ENCODE measurements around the gene ZG16B. TPM values are rescaled to one million over a fixed set of nuclear protein-coding genes. Genes with fewer than 3 reads are reported as not detected.

The ZG16B gene
- total and polyA plus RNA-seq, 5 experiments from 2014 or later, result not detected

DNA sequence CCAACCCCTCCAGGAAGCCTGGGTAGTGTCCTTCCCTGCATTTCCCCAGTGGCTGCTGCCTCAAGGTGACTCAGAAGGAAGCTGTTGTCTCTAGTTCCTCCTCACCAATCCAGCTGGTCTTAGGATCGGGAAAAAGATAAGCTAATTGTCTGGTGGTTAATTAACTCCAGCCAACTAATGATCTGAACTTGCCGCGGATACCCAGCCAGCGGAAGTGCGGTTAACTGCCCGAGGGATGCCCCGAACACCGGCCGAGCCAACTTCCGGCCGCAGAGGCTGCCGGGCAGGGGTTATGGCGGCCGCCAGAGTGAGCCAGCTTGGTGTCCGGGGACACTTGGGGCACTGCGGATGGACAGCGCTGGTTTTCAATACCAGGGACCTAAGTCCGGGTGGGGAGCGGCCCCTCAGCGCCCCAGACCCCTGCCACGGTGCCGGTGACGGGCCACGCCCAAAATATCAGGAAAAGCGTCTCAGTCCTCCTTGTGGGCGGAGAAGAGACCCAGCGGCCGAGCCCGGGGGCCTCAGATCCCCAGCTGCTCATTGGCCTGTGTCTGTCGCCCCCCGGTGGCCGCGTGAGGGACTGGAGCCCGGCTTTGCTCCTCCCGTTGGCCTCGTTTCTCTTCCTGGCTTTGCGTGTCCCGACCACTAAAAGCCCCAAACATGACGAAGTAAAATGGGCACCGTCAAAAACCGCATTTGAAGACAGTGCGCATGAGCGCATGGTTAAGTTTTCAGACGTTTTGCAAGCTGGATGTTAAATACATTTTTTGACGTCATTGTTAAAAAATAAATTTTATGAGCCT is 38.1 kb downstream of the ZG16B start:
- no peaks in the 10 kb centered on the region for H3K9me3 Mint-ChIP-seq
- H3K27me3 Mint-ChIP-seq, result peaks cover 0 to 2% (median 0%) of the 10 kb centered on the region in 5 donors
- H3K27ac Mint-ChIP-seq, result peak overlapping the region; percentile 74 to 93 (median 87)
- H3K4me1 Mint-ChIP-seq, result peaks cover 6 to 26% (median 19%) of the 10 kb centered on the region in 4 donors
- no peaks in the 10 kb centered on the region for H3K36me3 Mint-ChIP-seq
- POLR2A ChIA-PET, result interaction anchor here (0.6 to 1.8 kb wide), 11 partner anchors 15 to 348 kb away, joined by 3 to 17 read pairs (median 7); partner anchors contain the start of genes ELOB, FLYWCH1, FLYWCH2 and KCTD5
- DNase-seq (peak; percentile 91 to 96 (median 93)), ATAC-seq (peak; percentile 94 to 95)
- H3K4me3 Mint-ChIP-seq, result peak overlapping the region; percentile 82 to 90 (median 86)

DNA sequence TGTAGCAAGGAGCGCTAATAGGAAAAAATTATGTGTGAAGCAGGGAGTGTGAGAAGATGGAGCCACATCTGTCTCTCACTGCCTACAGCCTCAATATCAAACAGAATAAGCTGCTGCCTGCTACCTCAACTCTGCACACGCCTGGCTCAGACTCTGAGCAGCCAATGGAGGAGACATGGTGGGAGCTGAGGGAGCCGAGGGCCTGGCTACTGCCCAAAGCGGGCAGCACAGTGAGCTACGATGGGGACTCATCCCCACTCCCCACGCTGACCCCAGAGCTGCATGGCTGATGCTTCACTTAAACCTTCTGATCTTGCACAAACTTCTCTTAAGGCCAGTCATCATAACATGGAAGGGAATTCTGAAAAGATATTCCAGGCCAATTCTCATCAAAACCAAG is 41.8 kb downstream of the ZG16B start:
- H3K36me3 Mint-ChIP-seq, result no peaks in the 10 kb centered on the region
- no peak overlapping the region for H3K4me3 Mint-ChIP-seq
- no peak for ATAC-seq
- H3K27me3 Mint-ChIP-seq, result peaks cover 0 to 2% (median 0%) of the 10 kb centered on the region in 5 donors
- POLR2A ChIA-PET, result interaction anchor here (1.1 kb wide), 1 partner anchor 10 kb away, joined by 5 read pairs; the partner anchor contains the start of gene FLYWCH2
- no peaks in the 10 kb centered on the region for H3K9me3 Mint-ChIP-seq
- no peak for DNase-seq
- no peak overlapping the region for H3K27ac Mint-ChIP-seq
- peaks cover 0 to 19% (median 10%) of the 10 kb centered on the region in 4 donors for H3K4me1 Mint-ChIP-seq

DNA sequence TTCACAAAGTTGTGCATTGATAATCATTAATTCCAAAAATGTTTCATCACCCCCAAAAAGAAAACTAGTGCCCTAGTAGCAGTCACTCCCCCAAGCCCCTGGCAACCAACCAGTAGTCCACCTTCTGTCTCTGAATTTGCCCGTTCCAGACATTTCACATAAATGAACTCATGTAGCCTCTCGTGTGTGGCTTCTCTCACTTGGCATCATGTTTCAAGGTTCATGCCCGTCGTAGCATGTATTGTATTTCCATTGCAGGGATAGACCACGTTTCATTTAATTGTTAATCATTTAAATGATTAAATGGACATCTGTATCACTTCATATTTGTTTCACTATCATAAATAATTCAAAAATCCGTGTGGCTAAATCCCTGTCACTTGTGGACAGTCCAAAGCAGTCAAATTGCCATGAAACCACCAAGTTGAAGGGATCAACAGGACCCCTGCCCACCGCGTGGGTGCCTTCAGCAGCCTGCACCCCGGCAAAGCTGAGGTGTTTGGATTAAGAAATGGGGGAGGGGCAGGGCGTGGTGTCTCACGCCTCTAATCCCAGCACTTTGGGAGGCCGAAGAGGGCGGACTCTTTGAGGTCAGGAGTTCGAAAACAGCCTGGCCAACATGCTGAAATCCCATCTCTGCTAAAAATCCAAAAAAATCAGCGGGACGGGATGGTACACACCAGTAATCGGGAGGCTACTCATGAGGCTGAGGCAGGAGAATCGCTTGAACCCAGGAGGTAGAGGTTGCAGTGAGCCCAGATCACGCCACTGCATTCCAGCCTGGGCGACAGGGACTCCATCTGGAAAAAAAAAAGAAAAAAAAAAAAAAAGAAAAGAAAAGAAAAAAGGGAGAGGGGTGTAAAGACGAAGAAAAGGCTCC is 44.2 kb downstream of the ZG16B start:
- peaks cover 0 to 6% (median under 1%) of the 10 kb centered on the region in 4 donors for H3K4me1 Mint-ChIP-seq
- no peaks in the 10 kb centered on the region for H3K36me3 Mint-ChIP-seq
- H3K4me3 Mint-ChIP-seq, result no peak overlapping the region
- H3K27me3 Mint-ChIP-seq, result peaks cover 0 to 2% (median 0%) of the 10 kb centered on the region in 5 donors
- ATAC-seq, result no peak
- no peaks in the 10 kb centered on the region for H3K9me3 Mint-ChIP-seq
- POLR2A ChIA-PET, result interaction anchor here (0.7 to 1.8 kb wide), 3 partner anchors 37 to 43 kb away, joined by 3 to 7 read pairs (median 6); partner anchors contain the start of gene FLYWCH1
- H3K27ac Mint-ChIP-seq, result peak overlapping the region in 3 of 10 donors; percentile 13 to 48 (median 43)
- no peak for DNase-seq

DNA sequence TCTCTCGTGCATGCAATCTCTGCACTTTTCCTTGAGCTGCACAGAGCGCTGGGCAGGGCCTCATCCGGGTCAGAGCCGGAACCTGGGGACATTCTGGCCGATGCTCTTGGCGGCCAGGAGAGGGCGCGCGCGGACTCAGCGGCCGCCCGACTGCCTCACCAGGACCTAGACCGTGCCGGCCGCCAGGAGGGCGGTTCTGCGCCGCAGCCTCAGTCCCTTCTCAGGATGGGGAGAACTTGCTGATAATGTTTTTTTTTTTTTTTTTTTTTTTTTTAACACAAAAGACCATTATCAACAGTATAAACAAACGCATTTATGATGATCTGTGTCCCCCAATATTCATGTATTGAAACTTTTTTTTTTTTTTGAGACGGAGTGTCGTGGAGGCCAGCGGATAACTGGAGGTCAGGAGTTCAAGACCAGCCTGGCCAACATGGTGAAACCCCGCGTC is 44.8 kb downstream of the ZG16B start:
- peak; percentile 25 to 77 (median 54) for DNase-seq
- Mint-ChIP-seq H3K9me3 (no peaks in the 10 kb centered on the region), H3K27ac (no peak overlapping the region), H3K4me1 (peaks cover 0 to 5% (median under 1%) of the 10 kb centered on the region in 4 donors), H3K4me3 (no peak overlapping the region), H3K27me3 (peaks cover 0 to under 1% (median 0%) of the 10 kb centered on the region in 5 donors), H3K36me3 (no peaks in the 10 kb centered on the region)
- peak; percentile 99 to 100 for ATAC-seq
- POLR2A ChIA-PET, result interaction anchor here (0.7 to 1.8 kb wide), 3 partner anchors 36 to 44 kb away, joined by 3 to 7 read pairs (median 6); partner anchors contain the start of gene FLYWCH1

DNA sequence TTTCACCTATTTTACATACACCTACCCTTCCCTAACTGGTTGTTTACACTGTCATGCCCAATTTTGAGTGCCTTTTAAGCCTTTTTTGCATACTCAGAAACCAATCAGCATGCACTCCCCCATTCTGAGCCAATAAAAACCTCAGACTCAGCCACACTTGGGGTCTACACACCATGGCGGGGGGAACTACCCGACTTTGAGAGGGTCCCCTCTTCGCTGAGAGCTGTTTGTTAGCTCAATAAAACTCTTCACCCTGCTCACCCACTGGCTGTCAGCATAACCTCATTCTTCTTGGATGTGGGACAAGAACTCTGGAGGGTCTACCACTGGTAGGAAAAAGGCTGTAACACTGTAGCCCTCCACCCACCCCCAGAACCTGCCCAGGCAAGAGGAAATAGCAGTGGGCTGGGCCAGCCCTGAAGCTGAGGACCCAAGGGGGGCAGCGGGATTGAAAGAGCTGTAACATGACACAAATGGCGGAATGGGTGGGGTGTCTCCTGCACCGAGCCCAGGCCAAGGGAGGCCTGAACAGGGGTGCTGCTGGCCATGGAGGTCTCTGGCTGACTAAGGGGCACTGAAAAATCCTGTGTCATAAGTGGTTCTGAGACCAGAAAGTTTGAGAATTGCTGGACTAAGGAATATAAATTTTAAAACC is 49.9 kb downstream of the ZG16B start:
- H3K27ac Mint-ChIP-seq, result no peak overlapping the region
- DNase-seq (no peak), ATAC-seq (no peak)
- POLR2A ChIA-PET, result interaction anchor here (0.6 to 0.7 kb wide), 3 partner anchors 26 to 41 kb away, joined by 3 to 4 read pairs (median 3); no protein-coding TSS in a partner anchor
- H3K27me3 Mint-ChIP-seq, result no peaks in the 10 kb centered on the region
- peaks cover 9 to 15% (median 13%) of the 10 kb centered on the region in 4 donors for H3K4me1 Mint-ChIP-seq
- H3K4me3 Mint-ChIP-seq, result peak overlapping the region in 2 of 10 donors; percentile 10 to 28
- no peaks in the 10 kb centered on the region for H3K36me3 Mint-ChIP-seq
- H3K9me3 Mint-ChIP-seq, result no peaks in the 10 kb centered on the region

Other genes with a start within 250 kb of the ZG16B start
- gene KCTD5, start 147.8 kb upstream of the ZG16B start, total RNA-seq, result 10 to 100 TPM; 24.3 to 25.5 TPM
- 10 to 100 TPM; 10.8 to 18.4 (median 12.9) TPM for gene KCTD5, start 147.8 kb upstream of the ZG16B start, polyA plus RNA-seq
- gene PRSS27, start 110.1 kb upstream of the ZG16B start, total RNA-seq, result 1 to 10 TPM in 1 of 2 experiments, under 1 TPM in 1; 0.81 to 1.2 TPM
- under 1 TPM in 1 of 3 donors, not detected in 2; 0.06 TPM for gene PRSS27, start 110.1 kb upstream of the ZG16B start, polyA plus RNA-seq
- 100 to 1,000 TPM; 927 to 965 TPM for gene SRRM2, start 77.7 kb upstream of the ZG16B start, total RNA-seq
- 100 to 1,000 TPM in 1 of 3 donors, 10 to 100 TPM in 2; 25.5 to 110 (median 62.4) TPM for gene SRRM2, start 77.7 kb upstream of the ZG16B start, polyA plus RNA-seq
- 100 to 1,000 TPM; 121 to 137 TPM for gene ELOB, start 53.0 kb upstream of the ZG16B start, total RNA-seq
- gene ELOB, start 53.0 kb upstream of the ZG16B start, polyA plus RNA-seq, result 100 to 1,000 TPM; 230 to 301 (median 288) TPM
- gene PRSS33, start 42.7 kb upstream of the ZG16B start, total RNA-seq, result not detected
- gene PRSS33, start 42.7 kb upstream of the ZG16B start, polyA plus RNA-seq, result under 1 TPM in 1 of 3 donors, not detected in 2; 0.99 TPM
- gene PRSS41, start 31.8 kb upstream of the ZG16B start, total RNA-seq, result not detected
- not detected for gene PRSS41, start 31.8 kb upstream of the ZG16B start, polyA plus RNA-seq
- gene PRSS21, start 13.1 kb upstream of the ZG16B start, total RNA-seq, result 1 to 10 TPM; 2.0 to 2.9 TPM
- gene PRSS21, start 13.1 kb upstream of the ZG16B start, polyA plus RNA-seq, result 10 to 100 TPM in 1 of 3 donors, 1 to 10 TPM in 2; 1.5 to 14.7 (median 3.2) TPM
- gene PRSS22, start 27.9 kb downstream of the ZG16B start, total RNA-seq, result not detected
- gene PRSS22, start 27.9 kb downstream of the ZG16B start, polyA plus RNA-seq, result not detected
- 10 to 100 TPM; 22.2 to 26.0 TPM for gene FLYWCH2, start 52.9 kb downstream of the ZG16B start, total RNA-seq
- gene FLYWCH2, start 52.9 kb downstream of the ZG16B start, polyA plus RNA-seq, result 10 to 100 TPM; 18.0 to 28.8 (median 26.5) TPM
- gene FLYWCH1, start 81.6 kb downstream of the ZG16B start, total RNA-seq, result 100 to 1,000 TPM; 109 to 113 TPM
- 10 to 100 TPM in 2 of 3 donors, 1 to 10 TPM in 1; 5.9 to 18.4 (median 13.5) TPM for gene FLYWCH1, start 81.6 kb downstream of the ZG16B start, polyA plus RNA-seq
- gene KREMEN2, start 134.0 kb downstream of the ZG16B start, total RNA-seq, result not detected
- not detected for gene KREMEN2, start 134.0 kb downstream of the ZG16B start, polyA plus RNA-seq
- gene PAQR4, start 139.0 kb downstream of the ZG16B start, total RNA-seq, result under 1 TPM; 0.27 to 0.60 TPM
- under 1 TPM in 2 of 3 donors, not detected in 1; 0.28 to 0.79 TPM for gene PAQR4, start 139.0 kb downstream of the ZG16B start, polyA plus RNA-seq
- gene PKMYT1, start 150.1 kb downstream of the ZG16B start, total RNA-seq, result not detected
- under 1 TPM in 1 of 3 donors, not detected in 2; 0.37 TPM for gene PKMYT1, start 150.1 kb downstream of the ZG16B start, polyA plus RNA-seq
- not detected for gene CLDN9, start 182.6 kb downstream of the ZG16B start, total RNA-seq
- gene CLDN9, start 182.6 kb downstream of the ZG16B start, polyA plus RNA-seq, result not detected
- gene CLDN6, start 187.9 kb downstream of the ZG16B start, total RNA-seq, result not detected
- gene CLDN6, start 187.9 kb downstream of the ZG16B start, polyA plus RNA-seq, result not detected
- under 1 TPM in 1 of 2 experiments, not detected in 1; 0.57 TPM for gene TNFRSF12A, start 190.1 kb downstream of the ZG16B start, total RNA-seq
- under 1 TPM in 1 of 3 donors, not detected in 2; 0.33 TPM for gene TNFRSF12A, start 190.1 kb downstream of the ZG16B start, polyA plus RNA-seq
- 10 to 100 TPM; 14.0 to 15.1 TPM for gene HCFC1R1, start 193.6 kb downstream of the ZG16B start, total RNA-seq
- gene HCFC1R1, start 193.6 kb downstream of the ZG16B start, polyA plus RNA-seq, result 10 to 100 TPM; 13.1 to 16.5 (median 16.5) TPM
- 10 to 100 TPM; 24.2 to 24.9 TPM for gene THOC6, start 193.7 kb downstream of the ZG16B start, total RNA-seq
- gene THOC6, start 193.7 kb downstream of the ZG16B start, polyA plus RNA-seq, result 10 to 100 TPM; 45.2 to 59.0 (median 58.8) TPM
- not detected for gene BICDL2, start 206.6 kb downstream of the ZG16B start, total RNA-seq
- gene BICDL2, start 206.6 kb downstream of the ZG16B start, polyA plus RNA-seq, result not detected
- under 1 TPM; 0.38 to 0.60 TPM for gene MMP25, start 216.3 kb downstream of the ZG16B start, total RNA-seq
- gene MMP25, start 216.3 kb downstream of the ZG16B start, polyA plus RNA-seq, result under 1 TPM; 0.36 to 0.94 (median 0.60) TPM
- 100 to 1,000 TPM; 363 to 375 TPM for gene IL32, start 235.3 kb downstream of the ZG16B start, total RNA-seq
- 1,000 to 10,000 TPM; 1,686 to 2,118 (median 1,952) TPM for gene IL32, start 235.3 kb downstream of the ZG16B start, polyA plus RNA-seq